HG02852 (cell line): ENCODE results near the gene SEMA3E.

Experiments
- ATAC-seq: cut with Tn5 transposase; IDR thresholded peaks from one replicate; pipeline ENCODE4 v1.9.1; 2021; ENCODE audit warnings: mild to moderate bottlenecking, moderate library complexity; ENCODE audit not compliant: unreplicated experiment

SEMA3E gene

DNA sequence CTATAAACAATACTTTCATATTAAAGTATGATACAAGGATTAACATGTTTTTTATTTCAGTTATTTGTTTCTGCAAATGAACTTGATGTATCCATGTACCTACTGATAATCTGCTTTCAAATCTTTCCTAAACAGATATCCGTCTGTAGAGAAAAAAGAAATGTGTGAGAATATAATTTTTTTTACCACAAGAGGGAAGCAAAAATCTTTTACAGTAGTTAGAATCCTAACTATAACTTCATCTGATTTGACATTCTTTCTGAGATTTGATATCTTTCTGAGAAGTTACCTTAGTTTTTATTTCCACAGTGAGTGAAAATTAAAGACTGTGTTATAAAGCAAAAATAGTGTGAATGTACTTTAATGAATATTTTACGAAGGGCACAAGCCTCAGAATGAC is 282.3 kb downstream of the SEMA3E start:
- no peak for ATAC-seq

DNA sequence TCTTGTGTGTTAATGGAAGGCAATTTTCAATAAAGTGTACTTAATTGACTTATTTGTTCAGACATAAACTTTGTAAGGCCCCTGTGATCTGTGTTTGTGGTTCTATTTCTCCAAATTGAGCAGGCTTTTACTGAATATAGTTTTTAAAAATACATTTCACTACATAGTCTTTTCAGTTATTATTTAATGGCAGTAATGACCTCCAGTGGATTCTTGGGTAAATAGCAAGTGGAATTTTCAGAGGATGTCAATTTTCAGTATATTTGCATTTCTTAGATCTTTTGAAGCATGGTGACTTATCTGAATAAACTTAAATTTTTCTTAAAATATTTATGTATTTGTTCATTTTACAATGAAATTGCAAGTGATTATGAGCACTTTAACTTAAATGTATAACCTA is 283.2 kb downstream of the SEMA3E start:
- ATAC-seq, result no peak

DNA sequence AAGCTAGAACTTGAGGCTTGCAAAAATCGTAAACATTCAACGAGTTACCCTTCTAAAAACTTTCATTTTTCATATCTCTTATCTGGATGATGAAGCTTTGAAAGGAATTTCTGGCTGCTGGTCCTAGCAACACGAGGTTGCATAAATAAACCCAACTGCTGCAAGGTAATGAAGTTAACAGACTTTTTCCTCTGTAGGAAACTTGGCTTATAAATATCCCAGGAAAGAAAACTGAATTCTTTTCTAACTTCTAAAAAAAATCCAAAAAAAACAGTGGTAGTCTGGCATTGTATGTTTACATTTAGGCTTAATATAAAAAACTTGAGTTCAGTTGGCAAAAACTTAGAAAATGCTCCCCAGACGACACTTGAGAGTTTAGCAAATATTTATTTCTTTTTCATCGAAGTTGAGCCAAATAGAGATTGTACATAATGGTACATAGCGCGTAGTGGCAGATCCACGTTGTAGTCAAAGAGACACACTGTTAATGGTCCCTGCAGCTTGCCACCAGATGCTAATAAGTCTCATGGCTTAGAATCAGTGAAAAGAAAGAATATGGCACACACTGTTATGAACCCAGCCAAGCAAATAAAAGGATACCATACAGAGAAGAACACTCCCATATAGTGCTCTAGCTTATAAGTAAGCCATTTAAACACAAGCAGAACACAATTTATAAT is 285.9 kb downstream of the SEMA3E start:
- no peak for ATAC-seq

DNA sequence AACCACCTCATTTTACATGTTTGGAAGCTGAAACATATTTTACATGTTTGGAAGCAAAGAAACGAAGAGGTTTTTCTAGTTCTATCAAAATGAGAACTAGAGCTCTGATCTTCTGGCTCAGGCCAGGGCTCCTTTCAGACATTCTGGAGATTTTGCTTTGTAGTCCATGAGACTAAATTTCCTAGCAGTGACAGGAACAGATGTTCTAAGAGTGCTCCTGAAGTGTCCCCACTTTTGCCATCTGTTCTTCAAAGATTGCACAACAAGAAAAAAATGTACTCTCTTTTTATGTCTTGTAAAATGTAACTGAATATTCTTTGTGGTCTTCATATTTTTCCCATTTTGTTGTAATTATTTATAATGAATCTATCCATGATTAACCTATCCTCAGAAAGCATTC is 289.8 kb downstream of the SEMA3E start:
- ATAC-seq, result no peak

DNA sequence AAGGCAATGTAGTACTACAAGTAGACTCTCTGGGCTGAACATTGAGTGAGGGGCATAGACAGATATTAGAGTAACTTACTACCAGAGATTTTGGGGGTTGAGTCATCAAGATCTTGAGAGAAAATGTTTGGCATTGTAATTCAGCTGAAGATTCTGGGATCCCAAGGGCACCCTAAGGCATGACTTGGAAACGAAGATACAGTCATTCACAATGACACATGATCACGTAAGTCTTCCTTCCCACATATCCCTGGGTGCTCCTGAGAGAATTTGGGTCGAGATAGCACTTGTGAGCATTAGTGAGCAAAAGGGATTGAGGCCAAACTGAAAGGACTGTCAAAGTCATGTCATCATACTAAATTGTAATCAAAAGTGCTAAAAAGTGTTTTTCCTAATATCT is 293.8 kb downstream of the SEMA3E start:
- no peak for ATAC-seq

DNA sequence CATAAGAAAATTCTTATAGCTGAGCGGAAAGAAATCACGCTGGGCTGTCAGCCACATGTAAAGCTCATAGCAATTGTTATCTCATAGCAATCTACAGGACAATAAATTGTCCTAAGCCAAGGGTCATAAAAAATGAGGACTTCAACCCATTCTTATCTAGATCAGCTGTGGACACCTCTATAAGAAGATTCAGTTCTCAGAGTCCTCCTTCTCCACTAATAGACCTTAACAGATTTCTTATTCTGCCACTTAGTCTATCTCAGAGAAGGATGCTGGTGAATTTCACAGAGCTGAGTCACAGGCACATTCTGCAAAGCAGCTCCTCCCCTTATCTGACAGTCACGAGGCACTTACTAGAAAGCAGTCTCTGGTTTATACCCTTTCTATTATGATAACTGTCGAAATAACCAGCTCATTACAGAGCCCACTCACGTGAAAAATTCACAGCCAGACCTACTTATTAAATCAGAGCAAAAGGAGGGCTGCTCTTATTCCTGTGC is 300.9 kb downstream of the SEMA3E start:
- ATAC-seq, result no peak

DNA sequence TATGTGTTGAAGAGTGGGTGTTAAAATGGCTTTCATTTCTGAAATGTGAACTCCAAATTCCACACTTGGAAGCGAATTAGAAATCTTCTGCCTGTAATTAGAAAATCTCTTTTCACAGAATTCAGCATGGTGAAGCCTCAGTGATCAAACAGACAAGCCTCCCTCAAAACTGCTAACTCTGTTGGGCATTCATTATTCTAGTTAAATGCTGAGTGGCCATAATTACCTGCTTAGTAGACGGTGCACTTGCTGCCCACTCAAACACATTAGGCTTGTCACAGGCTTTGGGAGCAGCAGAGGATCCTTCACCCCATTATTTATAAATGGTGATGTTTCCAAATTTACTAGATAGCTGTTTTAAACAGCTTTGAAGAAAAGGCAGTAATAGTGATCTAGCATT is 309.0 kb downstream of the SEMA3E start:
- no peak for ATAC-seq

DNA sequence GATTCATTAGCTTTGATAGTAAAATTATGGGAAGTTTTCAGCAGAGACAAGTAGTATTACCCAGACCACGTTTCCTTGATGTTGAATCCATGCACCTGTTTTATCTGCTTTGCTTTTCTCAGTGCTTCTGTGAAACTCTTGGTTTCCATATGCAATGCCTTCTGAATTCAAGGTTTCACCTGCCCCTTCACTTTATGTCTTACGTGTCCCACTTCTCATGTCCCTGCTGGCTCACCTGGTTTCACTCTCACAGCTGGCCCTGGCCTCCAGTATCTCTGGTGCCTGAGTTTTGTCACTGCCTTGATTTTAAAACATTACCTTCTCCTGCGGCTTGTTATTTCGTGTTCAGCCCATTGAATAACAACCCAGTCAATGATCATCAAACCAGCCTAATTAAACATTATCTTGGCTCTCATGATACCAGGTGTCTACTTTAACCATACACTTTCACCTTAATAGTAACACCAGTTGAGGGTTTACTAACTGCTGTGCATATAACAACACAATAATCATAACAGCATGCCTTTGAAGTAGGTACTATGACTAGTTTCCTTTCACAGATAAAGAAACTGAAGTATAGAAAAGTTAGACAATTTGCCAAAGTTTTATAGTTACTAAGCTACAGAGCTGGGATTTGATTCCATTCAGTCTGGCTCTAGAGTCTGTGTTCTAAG is 310.5 kb downstream of the SEMA3E start:
- ATAC-seq, result no peak

DNA sequence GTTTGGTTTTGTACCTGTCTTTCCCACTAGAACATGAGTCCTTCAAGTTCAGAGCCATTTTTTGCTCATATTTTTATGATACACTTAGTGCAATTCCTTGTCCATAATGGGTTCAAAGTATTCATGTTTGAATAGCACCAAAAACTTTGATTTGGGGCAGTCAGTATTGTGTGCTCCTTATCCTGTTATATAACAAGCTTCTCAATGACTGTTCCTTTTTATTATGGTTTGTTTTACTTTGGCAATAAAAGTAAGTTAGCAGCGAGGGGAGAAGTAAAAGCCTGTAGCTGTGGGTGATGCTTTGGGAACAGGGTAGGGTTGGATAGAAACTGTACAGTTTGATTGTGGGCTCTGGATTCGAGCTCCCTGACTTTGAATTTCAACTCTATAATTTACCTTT is 311.9 kb downstream of the SEMA3E start:
- no peak for ATAC-seq

DNA sequence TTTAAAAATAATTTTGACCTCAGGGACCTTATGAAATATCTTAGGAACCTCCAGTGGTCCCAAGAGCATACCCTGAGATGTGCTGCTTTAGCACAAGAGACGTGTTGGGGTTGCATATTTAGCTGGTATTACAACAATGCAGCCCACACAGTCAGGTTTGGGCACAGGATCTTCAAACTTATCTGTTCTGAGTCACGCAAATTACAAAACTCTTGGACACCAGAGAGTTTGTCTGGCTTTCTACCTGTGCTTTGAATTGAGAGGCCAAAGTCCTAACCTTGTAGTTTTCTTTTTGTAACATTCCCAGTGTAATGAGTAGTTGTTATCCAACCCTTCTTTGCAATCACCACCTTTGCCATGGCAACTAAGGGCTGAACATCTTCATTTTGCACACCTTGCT is 322.7 kb downstream of the SEMA3E start:
- ATAC-seq, result no peak

DNA sequence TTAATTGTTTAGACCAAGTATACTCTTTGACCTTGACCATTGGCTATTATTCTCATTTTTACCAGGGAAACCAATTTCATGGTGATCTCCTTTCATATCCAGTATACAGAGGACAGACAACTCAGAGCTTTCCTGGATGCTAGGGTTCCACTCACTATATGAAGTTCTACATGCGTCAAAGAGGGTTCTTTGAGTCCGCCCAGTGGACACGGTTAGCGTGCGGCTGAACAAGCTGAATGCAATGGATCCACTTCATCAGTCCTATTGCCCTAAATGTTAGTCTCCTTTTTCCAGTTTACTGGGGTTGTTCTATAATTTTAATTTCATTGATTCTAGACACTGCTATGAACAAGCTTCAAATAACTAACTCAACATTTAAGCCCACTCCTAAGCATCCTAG is 323.9 kb downstream of the SEMA3E start:
- ATAC-seq, result no peak

DNA sequence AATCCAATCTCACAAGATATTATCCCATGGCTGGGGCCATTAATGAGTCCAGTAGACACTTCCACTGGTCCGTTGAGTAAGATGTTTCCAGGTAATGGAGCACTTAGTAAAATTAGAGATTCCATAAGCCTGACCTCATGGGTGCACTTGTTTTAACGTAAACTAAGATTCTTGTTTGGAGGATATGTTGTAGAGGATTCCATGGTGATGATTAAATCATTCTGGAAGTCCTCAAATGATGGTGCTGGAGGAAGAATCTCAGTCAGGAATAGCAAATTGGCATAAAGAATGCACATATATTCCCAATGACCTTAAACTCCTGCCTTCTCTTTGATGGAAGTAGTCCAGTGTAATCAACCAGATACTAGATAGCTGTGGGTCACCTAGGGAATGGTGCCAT is 324.3 kb downstream of the SEMA3E start:
- no peak for ATAC-seq

DNA sequence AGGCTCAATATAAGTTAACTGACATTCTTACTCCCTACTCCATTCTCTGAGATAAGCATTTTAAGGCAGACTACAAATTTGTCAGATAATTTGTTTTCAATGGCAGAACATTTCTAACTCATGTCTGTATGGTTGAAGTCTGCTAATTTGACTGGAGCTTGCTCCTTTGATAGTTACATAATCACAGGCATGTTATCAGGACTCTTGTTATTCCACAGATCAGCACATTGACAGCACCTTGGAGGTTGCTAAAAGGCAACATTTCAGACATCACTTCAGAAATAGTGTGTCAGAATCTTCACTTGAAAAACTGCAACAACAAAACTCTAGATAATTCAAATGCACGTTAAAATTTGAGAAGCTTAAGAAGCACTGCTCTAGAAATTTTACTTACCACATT is 327.9 kb downstream of the SEMA3E start:
- no peak for ATAC-seq

DNA sequence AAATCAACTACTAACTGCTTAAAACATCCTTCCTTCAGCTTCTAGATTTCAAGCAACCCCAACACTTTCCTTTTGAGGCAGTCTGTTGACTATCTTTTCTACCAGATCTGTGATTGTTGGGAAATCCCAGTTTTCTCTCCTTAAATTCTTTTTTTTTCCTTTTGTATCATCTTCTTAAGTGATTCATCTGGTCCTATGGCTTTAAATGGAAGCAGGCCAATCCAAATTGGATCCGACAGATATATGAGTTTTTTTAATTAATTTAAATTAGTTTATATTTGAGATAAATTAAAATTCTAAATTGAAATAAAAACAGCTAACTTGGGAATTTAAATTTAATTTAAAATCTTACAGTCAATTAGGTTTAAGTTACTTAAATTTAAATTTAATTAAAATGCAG is 335.0 kb downstream of the SEMA3E start:
- no peak for ATAC-seq
